ENCODE measurements around the gene SPATA20. TPM values are rescaled to one million over a fixed set of nuclear protein-coding genes. Genes with fewer than 3 reads are reported as not detected.

SPATA20 gene
- total and polyA plus RNA-seq, 2 of the 8 experiments (the other 6 are each of a cell fraction or from before 2014, with no cell fraction given) = 16.2 to 17.5 TPM

- H2BK15ac ChIP-seq (ENCODE audit: low read length) = no peak overlapping the region
- H2AFZ ChIP-seq (ENCODE audit: low read length) = no peak overlapping the region
- FAIRE-seq (no peak), DNase-seq (ENCODE audit: low read depth in 1 of 2, low spot score in 2 of 2) (no peak)
- no peak overlapping the region for H3K9ac ChIP-seq (replicated peaks in 1 of 4; ENCODE audit: extremely low read depth in 1 of 4, low read depth in 3 of 4, low read length in 3 of 4)
- ChIA-PET CTCF (ENCODE audit: partially characterized antibody) (interaction anchor here (1.0 to 10.2 kb wide), 15 partner anchors 8 to 70 kb away, joined by 3 to 95 read pairs (median 6); no protein-coding TSS in a partner anchor), POLR2A (ENCODE audit: partially characterized antibody) (interaction anchor here (1.5 kb wide), 1 partner anchor 10 kb away, joined by 4 read pairs; no protein-coding TSS in a partner anchor)
- H3K4me1 ChIP-seq (replicated peaks in 1 of 4; ENCODE audit: control insufficient read depth in 3 of 4, insufficient read depth in 4 of 4, low read length in 3 of 4) = peaks cover 0 to 16% (median 5%) of the 10 kb centered on the region in 4 experiments; a peak in 6 of 7 replicates
- no peaks in the 10 kb centered on the region for H3K79me2 ChIP-seq (ENCODE audit: control insufficient read depth in 1 of 2, insufficient read depth in 2 of 2, low read length in 2 of 2)
- H3K4ac ChIP-seq (replicated peaks; ENCODE audit: insufficient read length, low read depth, low read length) = no peak overlapping the region
- no peak overlapping the region for H3K56ac ChIP-seq (replicated peaks; ENCODE audit: insufficient read length, low read depth, low read length)
- H2BK12ac ChIP-seq (ENCODE audit: low read depth, low read length) = peak overlapping the region; percentile 50; the same call in 1 of the 2 replicates
- H3K23me2 ChIP-seq (ENCODE audit: low read depth, low read length) = no peaks in the 10 kb centered on the region
- H3K4me3 ChIP-seq (ENCODE audit: extremely low read depth in 1 of 4, insufficient read depth in 2 of 4, low read depth in 3 of 4, low read length in 4 of 4) = no peak overlapping the region
- no peaks in the 10 kb centered on the region; a peak in 1 of 7 replicates for H3K27me3 ChIP-seq (replicated peaks in 1 of 4; ENCODE audit: control insufficient read depth in 3 of 4, extremely low read depth in 1 of 4, insufficient read depth in 3 of 4, low read length in 3 of 4)
- no peaks in the 10 kb centered on the region for H3K79me1 ChIP-seq (ENCODE audit: low read depth, low read length)
- H2BK20ac ChIP-seq (ENCODE audit: low read length) = no peak overlapping the region
- no peak overlapping the region for H3K23ac ChIP-seq (ENCODE audit: insufficient read length)
- H4K8ac ChIP-seq (ENCODE audit: extremely low read depth, insufficient read depth, low read length) = no peak overlapping the region; the same call in 1 of the 2 replicates
- H4K91ac ChIP-seq (replicated peaks; ENCODE audit: insufficient read length, low read length) = peak overlapping the region; percentile 44
- H2BK120ac ChIP-seq (replicated peaks; ENCODE audit: low read depth, low read length) = no peak overlapping the region
- no peak overlapping the region; the same call in 1 of the 2 replicates for H3K27ac ChIP-seq (ENCODE audit: low read depth, low read length)
- WGBS, 2 experiments (ENCODE audit: extremely low coverage in 1 of 2, insufficient coverage in 1 of 2, insufficient read length in 1 of 2, insufficient replicate concordance in 2 of 2, low coverage in 1 of 2, low lambda C conversion rate in 2 of 2, missing lambda C conversion rate in 1 of 2) = 85% methylated on average over 6 of the region's 8 CpGs; no CpG with 5 or more reads in 1 of the 2 experiments
- H3K9me3 ChIP-seq (ENCODE audit: insufficient read depth in 2 of 2, low read depth in 1 of 2, low read length in 1 of 2) = no peaks in the 10 kb centered on the region
- 0 out of 4 replicates have a peak overlapping the region, but pooled peaks have one; percentile 9 to 39 for H3K4me2 ChIP-seq (ENCODE audit: insufficient read depth in 1 of 2, low read depth in 2 of 2, low read length in 2 of 2)
- no peak overlapping the region for H3K14ac ChIP-seq (ENCODE audit: insufficient read length)
- no peaks in the 10 kb centered on the region for H4K20me1 ChIP-seq (replicated peaks in 1 of 2; ENCODE audit: control insufficient read depth in 1 of 2, insufficient read depth in 2 of 2, low read length in 2 of 2)
- H3K18ac ChIP-seq (ENCODE audit: extremely low read depth, low read length) = no peak overlapping the region
- H2BK5ac ChIP-seq (ENCODE audit: low read depth, low read length) = peak overlapping the region; percentile 63
- H2AK5ac ChIP-seq (ENCODE audit: low read depth, low read length) = no peak overlapping the region
- no peaks in the 10 kb centered on the region for H3K36me3 ChIP-seq (ENCODE audit: control insufficient read depth in 2 of 4, insufficient read depth in 4 of 4, low read length in 3 of 4)
- no peak overlapping the region for H4K5ac ChIP-seq (ENCODE audit: insufficient read length, low read depth, low read length)
- TF ChIP-seq EP300 (IDR thresholded peaks at IDR 0.05; ENCODE audit: borderline replicate concordance in 1 of 2, low read depth in 2 of 2, low read length in 2 of 2) = no peak
- no peak for TF ChIP-seq CEBPB (IDR thresholded peaks at IDR 0.05; ENCODE audit: low read depth, low read length)
- TF ChIP-seq SUZ12 (IDR thresholded peaks at IDR 0.05; ENCODE audit: low read length) = no peak
- TF ChIP-seq RNF2 (IDR thresholded peaks at IDR 0.05; ENCODE audit: borderline replicate concordance, low read depth, low read length, missing control alignments, poor library complexity, severe bottlenecking) = no peak
- TF ChIP-seq SP1 (IDR thresholded peaks at IDR 0.05; ENCODE audit: low read depth, low read length) = no peak
- TF ChIP-seq JUN (IDR thresholded peaks at IDR 0.05; ENCODE audit: low read depth, low read length) = no peak
- TF ChIP-seq RBBP5 (IDR thresholded peaks at IDR 0.05; ENCODE audit: borderline replicate concordance, low read depth, low read length) = no peak
- TF ChIP-seq PHF8 (conservative IDR thresholded peaks at IDR 0.05; ENCODE audit: low read depth, low read length) = no peak
- no peak for TF ChIP-seq CREB1 (IDR thresholded peaks at IDR 0.05)
- no peak for TF ChIP-seq SIN3A (conservative IDR thresholded peaks at IDR 0.05 in 1 of 2, IDR thresholded peaks at IDR 0.05 in 1 of 2; ENCODE audit: low read depth in 1 of 2, low read length in 2 of 2)
- no peak for TF ChIP-seq ASH2L (IDR thresholded peaks at IDR 0.05; ENCODE audit: low read length)
- no peak for TF ChIP-seq RFX5 (IDR thresholded peaks at IDR 0.05; ENCODE audit: borderline replicate concordance, low read depth, low read length)
- no peak for TF ChIP-seq TAF7 (optimal IDR thresholded peaks at IDR 0.05; ENCODE audit: borderline replicate concordance, low read depth, low read length)
- TF ChIP-seq HDAC6 (IDR thresholded peaks at IDR 0.05; ENCODE audit: low read depth, low read length) = no peak
These were observed 38.9 kb downstream of the SPATA20 start for GRCh38 chr17:50585891-50586290.
